ENCODE results near the gene KCNAB1. TPM values are rescaled to one million over a fixed set of nuclear protein-coding genes. Genes with fewer than 3 reads are reported as not detected.
"Not testable (repeated sequence)": the region's sequence is repeated elsewhere in the genome, so short reads cannot be mapped to it uniquely, and the experiment has no call there.

KCNAB1 gene
- total RNA-seq, 1 donor from 2014 or later, result 3.2 TPM

- DNase-seq, result no peak
- H3K27ac ChIP-seq, result no peak overlapping the region
- peaks cover 6% of the 10 kb centered on the region for H3K4me1 ChIP-seq
- TF ChIP-seq, protein P1, sequence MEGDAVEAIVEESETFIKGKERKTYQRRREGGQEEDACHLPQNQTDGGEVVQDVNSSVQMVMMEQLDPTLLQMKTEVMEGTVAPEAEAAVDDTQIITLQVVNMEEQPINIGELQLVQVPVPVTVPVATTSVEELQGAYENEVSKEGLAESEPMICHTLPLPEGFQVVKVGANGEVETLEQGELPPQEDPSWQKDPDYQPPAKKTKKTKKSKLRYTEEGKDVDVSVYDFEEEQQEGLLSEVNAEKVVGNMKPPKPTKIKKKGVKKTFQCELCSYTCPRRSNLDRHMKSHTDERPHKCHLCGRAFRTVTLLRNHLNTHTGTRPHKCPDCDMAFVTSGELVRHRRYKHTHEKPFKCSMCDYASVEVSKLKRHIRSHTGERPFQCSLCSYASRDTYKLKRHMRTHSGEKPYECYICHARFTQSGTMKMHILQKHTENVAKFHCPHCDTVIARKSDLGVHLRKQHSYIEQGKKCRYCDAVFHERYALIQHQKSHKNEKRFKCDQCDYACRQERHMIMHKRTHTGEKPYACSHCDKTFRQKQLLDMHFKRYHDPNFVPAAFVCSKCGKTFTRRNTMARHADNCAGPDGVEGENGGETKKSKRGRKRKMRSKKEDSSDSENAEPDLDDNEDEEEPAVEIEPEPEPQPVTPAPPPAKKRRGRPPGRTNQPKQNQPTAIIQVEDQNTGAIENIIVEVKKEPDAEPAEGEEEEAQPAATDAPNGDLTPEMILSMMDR (IDR thresholded peaks at IDR 0.05), result no peak
- no peak overlapping the region for H3K4me3 ChIP-seq
- no peaks in the 10 kb centered on the region for H3K36me3 ChIP-seq
- no peaks in the 10 kb centered on the region for H3K9me3 ChIP-seq
- intact Hi-C loops (cut with DNase I), result loop anchor here (10.0 kb wide), 1 partner anchor 525 kb away; no protein-coding TSS in a partner anchor
- no peak for ATAC-seq
- H3K27me3 ChIP-seq, result no peaks in the 10 kb centered on the region
These were observed 438.9 kb downstream of the KCNAB1 start for GRCh38 chr3:156559321-156559720.

- intact Hi-C loops (cut with DNase I), result no loop called here
- no peaks in the 10 kb centered on the region for H3K36me3 ChIP-seq
- no peaks in the 10 kb centered on the region for H3K4me1 ChIP-seq
- no peak for ATAC-seq
- H3K9me3 ChIP-seq, result no peaks in the 10 kb centered on the region
- TF ChIP-seq, protein P1 (IDR thresholded peaks at IDR 0.05), result no peak
- H3K27me3 ChIP-seq, result no peaks in the 10 kb centered on the region
- DNase-seq, result no peak
- no peak overlapping the region for H3K27ac ChIP-seq
- no peak overlapping the region for H3K4me3 ChIP-seq
These were observed 441.2 kb downstream of the KCNAB1 start for GRCh38 chr3:156561533-156561932.

DNA sequence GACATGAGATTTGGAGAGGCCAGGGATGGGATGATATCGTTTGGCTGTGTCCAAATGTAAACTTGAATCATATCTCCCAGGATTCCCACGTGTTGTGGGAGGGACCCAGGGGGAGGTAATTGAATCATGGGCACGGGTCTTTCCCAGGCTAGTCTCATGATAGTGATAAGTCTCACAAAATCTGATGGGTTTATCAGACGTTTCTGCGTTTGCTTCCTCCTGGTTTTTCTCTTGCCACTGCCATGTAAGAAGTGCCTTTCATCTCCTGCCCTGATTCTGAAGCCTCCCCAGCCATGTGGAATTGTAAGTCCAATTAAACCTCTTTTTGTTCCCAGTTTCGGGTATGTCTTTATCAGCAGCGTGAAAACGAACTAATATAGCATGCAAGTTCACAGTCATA lies 442.1 kb downstream of the KCNAB1 start:
- H3K36me3 ChIP-seq; H3K9me3 ChIP-seq; intact Hi-C loops (cut with DNase I); H3K27ac ChIP-seq; H3K4me1 ChIP-seq; H3K4me3 ChIP-seq; H3K27me3 ChIP-seq; ATAC-seq; DNase-seq: not testable (repeated sequence)

DNA sequence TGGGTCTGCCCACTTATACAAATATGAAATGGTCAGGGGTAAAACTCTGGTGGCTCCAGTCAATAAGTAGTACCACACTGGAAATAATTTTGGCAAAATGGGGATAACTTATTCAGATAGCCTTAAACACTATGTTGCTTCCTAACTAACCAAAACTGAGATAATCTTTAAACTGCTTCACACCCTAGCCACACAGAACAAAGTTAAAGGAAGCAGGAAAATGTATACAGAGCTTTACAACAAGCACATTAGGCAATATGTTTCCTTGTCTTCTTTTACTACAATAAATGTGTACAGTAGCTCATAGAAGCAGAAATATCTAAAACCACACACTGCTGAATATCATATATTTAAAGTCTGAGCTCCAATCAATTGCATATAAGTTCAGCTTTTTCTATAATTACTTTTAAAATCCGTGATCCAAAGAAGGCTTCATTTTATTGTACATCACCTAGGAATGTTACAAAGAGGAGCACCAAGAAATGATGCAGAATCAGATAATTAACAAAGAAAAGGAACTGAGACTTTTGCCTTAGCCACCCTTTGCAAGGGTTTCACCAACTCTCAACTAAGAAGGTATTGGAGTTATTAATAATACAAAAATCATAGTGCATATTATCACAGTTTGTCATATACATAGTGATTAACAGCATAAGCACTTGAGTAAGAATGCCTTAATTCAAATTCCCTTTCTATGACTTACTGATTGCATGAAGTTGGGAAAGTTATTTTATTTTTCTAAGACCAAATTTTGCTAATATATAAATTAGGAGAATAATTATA lies 443.7 kb downstream of the KCNAB1 start:
- Histone ChIP-seq H3K9me3 (no peaks in the 10 kb centered on the region), H3K4me1 (no peaks in the 10 kb centered on the region)
- intact Hi-C loops (cut with DNase I), result no loop called here

GRCh38 chr3:156569016-156569415 lies 448.6 kb downstream of the KCNAB1 start:
- H3K36me3 ChIP-seq; intact Hi-C loops (cut with DNase I): not testable (repeated sequence)

More for the DNA sequence above, 443.7 kb downstream of the KCNAB1 start:
- Histone ChIP-seq H3K27ac (no peak overlapping the region), H3K27me3 (no peaks in the 10 kb centered on the region), H3K4me3 (no peak overlapping the region), H3K36me3 (no peaks in the 10 kb centered on the region)
- TF ChIP-seq, protein P1 (IDR thresholded peaks at IDR 0.05), result no peak
- DNase-seq, result no peak
- ATAC-seq, result no peak

DNA sequence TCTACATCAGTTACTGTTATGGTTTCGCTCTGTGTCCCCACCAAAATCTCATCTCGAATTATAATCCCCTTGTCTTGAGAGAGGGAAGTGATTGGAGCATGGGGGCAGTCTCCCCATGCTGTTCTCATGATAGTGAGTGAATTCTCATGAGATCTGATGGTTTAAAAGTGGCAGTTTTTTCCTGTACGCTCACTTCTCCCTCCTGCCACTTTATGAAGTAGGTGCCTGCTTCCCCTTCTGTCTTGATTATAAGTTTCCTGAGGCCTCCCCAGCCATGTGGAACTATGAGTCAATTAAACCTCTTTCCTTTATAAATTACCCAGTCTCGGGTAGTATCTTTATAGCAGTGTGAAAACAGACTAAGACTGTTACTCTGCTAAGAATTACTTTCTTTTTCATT lies 449.5 kb downstream of the KCNAB1 start:
- DNase-seq; intact Hi-C loops (cut with DNase I); ATAC-seq: not testable (repeated sequence)

More at GRCh38 chr3:156569016-156569415, 448.6 kb downstream of the KCNAB1 start:
- DNase-seq, H3K9me3 ChIP-seq, ATAC-seq, H3K4me3 ChIP-seq, H3K27me3 ChIP-seq, H3K27ac ChIP-seq, H3K4me1 ChIP-seq: not testable (repeated sequence)

DNA sequence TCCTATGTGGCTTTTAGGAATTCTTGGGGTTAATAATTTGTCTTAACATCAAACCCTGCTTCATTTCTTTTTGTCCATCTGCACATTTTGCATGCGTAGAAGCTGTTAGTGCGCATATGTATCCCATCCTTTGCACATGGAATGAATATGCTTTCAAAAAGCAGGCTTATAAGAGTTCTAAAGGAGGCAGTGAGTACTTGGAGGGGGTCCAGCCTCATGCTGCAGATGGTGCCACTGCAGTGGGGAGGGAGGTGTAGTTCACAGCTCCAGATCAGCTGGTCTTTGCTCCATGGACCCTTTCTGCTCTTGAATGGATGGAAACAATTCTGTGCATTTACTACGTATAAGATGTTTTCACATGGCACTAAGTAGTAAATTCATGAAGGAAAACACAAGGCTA lies 455.3 kb downstream of the KCNAB1 start:
- no peaks in the 10 kb centered on the region for H3K9me3 ChIP-seq
- ATAC-seq (no peak), DNase-seq (no peak)
- H3K36me3 ChIP-seq, result no peaks in the 10 kb centered on the region
- no peaks in the 10 kb centered on the region for H3K27me3 ChIP-seq
- no peak overlapping the region for H3K27ac ChIP-seq
- intact Hi-C loops (cut with DNase I), result no loop called here
- no peak overlapping the region for H3K4me3 ChIP-seq
- TF ChIP-seq, protein P1 (IDR thresholded peaks at IDR 0.05), result no peak
- H3K4me1 ChIP-seq, result no peaks in the 10 kb centered on the region

More for the DNA sequence above, 449.5 kb downstream of the KCNAB1 start:
- not testable (repeated sequence) for H3K4me1 ChIP-seq, H3K27ac ChIP-seq, H3K4me3 ChIP-seq, H3K36me3 ChIP-seq, H3K9me3 ChIP-seq, H3K27me3 ChIP-seq
